K562 (cell line): ENCODE results near the gene MNDA. TPM values are rescaled to one million over a fixed set of nuclear protein-coding genes. Genes with fewer than 3 reads are reported as not detected.

Experiments
- ATAC-seq: fragments of 200-7000 bp; cut with Tn5 transposase; 3 replicates; pipeline ENCODE4 v1.9.1; 2020; ENCODE audit warnings: moderate library complexity
- BruUV-seq: library from RNA; stranded (reverse); fragments of 400-500 nt; replicated peaks from 2 replicates; lab custom pipeline; 2021; lab: Mats Ljungman, UMichigan
- CTCF ChIA-PET: fragments of 300-600 bp; formaldehyde crosslinking; extraction: SDS; loops from one replicate; lab custom pipeline; 2021; ENCODE audit warnings: low intra/inter-chr PET ratio; lab: Yijun Ruan, JAX
- POLR2A ChIA-PET: fragments of 300-600, 350-650 bp; sonication (Branson Sonifier 250); formaldehyde crosslinking; extraction: SDS; loops from one replicate; lab custom pipeline; 2021; ENCODE audit warnings: antibody characterized with exemption, inconsistent platforms; lab: Yijun Ruan, JAX
- DNase-seq, 4 experiments: peaks; one replicate each; pipeline versions ENCODE4 v3.0.0 to v3.0.0-alpha.2; 2011 to 2018; ENCODE audit warnings: low spot score in 3 of 4, mixed read lengths in 3 of 4; ENCODE audit errors: extremely low read depth in 1 of 4
- FAIRE-seq: peaks from 2 replicates; lab custom pipeline; 2011; peaks lifted over from hg19 to GRCh38; lab: Jason Lieb, UNC
- H2AFZ ChIP-seq: 2 replicates; pipeline ENCODE4 v1.6.0; 2011; ENCODE audit warnings: low read depth, low read length, control low read depth, inconsistent platforms
- H3K27ac ChIP-seq: fragments of 200-600 bp; 3 replicates; pipeline ENCODE4 v1.8.0; 2011; ENCODE audit warnings: low read depth, mild to moderate bottlenecking, control low read depth, inconsistent platforms, low read length, moderate library complexity, mixed read lengths; ENCODE audit errors: extremely low read depth
- H3K27me3 ChIP-seq, 2 experiments: fragments of 300-600 bp in 1 of 2; 2 replicates in 1 of 2; 3 replicates in 1 of 2; pipeline versions ENCODE4 v1.6.0 to v1.8.0; 2011; ENCODE audit warnings: inconsistent platforms in 2 of 2, low read length in 2 of 2, mild to moderate bottlenecking in 1 of 2, mixed read lengths in 1 of 2, moderate library complexity in 1 of 2; ENCODE audit not compliant: control insufficient read depth in 2 of 2, insufficient read depth in 2 of 2
- H3K36me3 ChIP-seq: fragments of 300-600 bp; 3 replicates; pipeline ENCODE4 v1.8.0; 2011; ENCODE audit warnings: mild to moderate bottlenecking, low read length, inconsistent platforms; ENCODE audit not compliant: control insufficient read depth, insufficient read depth
- H3K4me1 ChIP-seq, 2 experiments: fragments of 200-600 bp in 1 of 2; replicated peaks in 1 of 2; 2 replicates in 1 of 2; 3 replicates in 1 of 2; pipeline versions ENCODE4 v1.5.1 to v1.8.0; 2011; ENCODE audit warnings: inconsistent platforms in 2 of 2, low read length in 2 of 2, mild to moderate bottlenecking in 1 of 2, mixed read lengths in 1 of 2, moderate library complexity in 1 of 2; ENCODE audit not compliant: control insufficient read depth in 2 of 2, insufficient read depth in 2 of 2
- H3K4me2 ChIP-seq: 2 replicates; pipeline ENCODE4 v1.6.1; 2011; ENCODE audit warnings: low read length, control low read depth, inconsistent platforms, mixed read lengths; ENCODE audit not compliant: insufficient read depth
- H3K4me3 ChIP-seq: fragments of 200-600 bp; sonication (generic), shearing (Covaris generic); 2 replicates; pipeline ENCODE4 v1.5.1; 2016; ENCODE audit warnings: control low read depth, inconsistent platforms
- H3K79me2 ChIP-seq: fragments of 200-600 bp; 3 replicates; pipeline ENCODE4 v1.8.0; 2011; ENCODE audit warnings: low read length, inconsistent platforms; ENCODE audit not compliant: control insufficient read depth, insufficient read depth
- H3K9ac ChIP-seq, 2 experiments: 2 replicates each; pipeline versions ENCODE4 v1.6.0 to v1.6.1; 2011; ENCODE audit warnings: low read depth in 2 of 2, low read length in 2 of 2, control low read depth in 1 of 2, inconsistent platforms in 1 of 2, mild to moderate bottlenecking in 1 of 2, mixed read lengths in 1 of 2; ENCODE audit not compliant: insufficient read depth in 1 of 2
- H3K9me1 ChIP-seq: one replicate; pipeline ENCODE4 v1.6.0; 2011; ENCODE audit warnings: inconsistent platforms, mild to moderate bottlenecking, low read length, moderate library complexity; ENCODE audit not compliant: control insufficient read depth, insufficient read depth
- H3K9me3 ChIP-seq: replicated peaks from 2 replicates; pipeline ENCODE4 v1.5.1; 2011; ENCODE audit warnings: low read depth, low read length, inconsistent platforms; ENCODE audit not compliant: control insufficient read depth, insufficient read depth
- H4K20me1 ChIP-seq: replicated peaks from 2 replicates; pipeline ENCODE4 v1.6.1; 2011; ENCODE audit warnings: low read length, inconsistent platforms, mixed read lengths; ENCODE audit not compliant: control insufficient read depth, insufficient read depth
- BRF1 ChIP-seq: IDR thresholded peaks from 3 replicates; pipeline ENCODE4 v1.6.1; 2011; ENCODE audit warnings: borderline replicate concordance, mild to moderate bottlenecking; ENCODE audit not compliant: insufficient read length; ENCODE audit errors: extremely low read depth
- GABPB2 ChIP-seq: fragments of 250-450 bp; sonication (Bioruptor Pico); conservative IDR thresholded peaks from 2 replicates; pipeline ENCODE4 v1.5.1; 2021; ENCODE audit warnings: mild to moderate bottlenecking
- HNRNPLL ChIP-seq: fragments of 200-400 bp; formaldehyde crosslinking; IDR thresholded peaks from 2 replicates; pipeline ENCODE4 v1.6.1; 2017; ENCODE audit warnings: low read length, low read depth, mild to moderate bottlenecking; ENCODE audit not compliant: poor library complexity, severe bottlenecking
- LCOR ChIP-seq: sonication (generic); formaldehyde crosslinking; IDR thresholded peaks from 2 replicates; pipeline ENCODE4 v1.8.0; 2022; ENCODE audit warnings: mild to moderate bottlenecking, missing genetic modification reagents
- RBM14 ChIP-seq: fragments of 200-400 bp; formaldehyde crosslinking; IDR thresholded peaks from 2 replicates; pipeline ENCODE4 v1.6.1; 2018; ENCODE audit warnings: low read depth, mild to moderate bottlenecking, low read length, moderate library complexity, borderline replicate concordance; ENCODE audit not compliant: insufficient read depth
- TAF9B ChIP-seq: fragments of 450-650 bp; IDR thresholded peaks from 2 replicates; pipeline ENCODE4 v1.6.1; 2018; ENCODE audit warnings: mild to moderate bottlenecking; ENCODE audit not compliant: partially characterized antibody
- ZNF146 ChIP-seq: IDR thresholded peaks from one replicate; pipeline ENCODE4 v1.6.1; 2018; ENCODE audit warnings: missing compliant biosample characterization; ENCODE audit not compliant: unreplicated experiment
- ZNF24 ChIP-seq: fragments of 450-650 bp; IDR thresholded peaks from 2 replicates; pipeline ENCODE4 v1.6.1; 2016
- WGBS: fragments of 100-300 bp; shearing (Covaris generic); methylation state at CpG from one replicate; pipeline ENCODE4 v1.1.6; 2016; ENCODE audit warnings: low coverage, mixed read lengths; ENCODE audit not compliant: insufficient coverage; ENCODE audit errors: missing lambda C conversion rate; 5-methylcytosine and 5-hydroxymethylcytosine counted together
- in situ Hi-C: fragments of 300-500 bp; cut with MboI; formaldehyde crosslinking; loops from 4 replicates; pipeline ENCODE4 v1.15.0; 2018; ENCODE audit warnings: inconsistent platforms, mixed read lengths
- intact Hi-C: fragments of 100-400 bp; cut with micrococcal nuclease; formaldehyde crosslinking; loops from 2 replicates; pipeline ENCODE4 v1.14.2; 2022
- polyA plus RNA-seq, 8 experiments: library from polyadenylated mRNA; depleted of rRNA in 4 of 8; stranded (reverse) in 5 of 8; unstranded in 3 of 8; fragments of >200 nt; fragmentation: Nextera tagmentation in 2 of 8; fragmentation: Illumina TruSeq in 1 of 8; extraction: Ambion mirVana in 2 of 8; extraction: Trizol in 1 of 8; gene quantifications; 2 replicates each; pipeline versions ENCODE4 v1.2.1 to v1.2.3, GENCODE V29; 2011 to 2014; ENCODE audit warnings: inconsistent platforms in 1 of 8, missing spikeins in 1 of 8
- total RNA-seq, 7 experiments: library from RNA; depleted of rRNA in 6 of 7; stranded (reverse); fragments of >200 nt in 6 of 7; fragmentation: Illumina TruSeq in 2 of 7; extraction: Trizol in 2 of 7; gene quantifications; 2 replicates each; pipeline versions ENCODE4 v1.2.1 to v1.2.3, GENCODE V29; 2011 to 2021; ENCODE audit warnings: low replicate concordance in 1 of 7
- TF ChIP-seq, protein P1 (sequence below): fragments of 200-600 bp; sonication (generic); IDR thresholded peaks from one replicate; pipeline ENCODE4 v1.6.1; 2012; ENCODE audit warnings: mild to moderate bottlenecking, low read depth, low read length, inconsistent platforms
- TF ChIP-seq, protein P2 (sequence below): sonication (generic); formaldehyde crosslinking; IDR thresholded peaks from 2 replicates; pipeline ENCODE4 v1.8.1; 2023; ENCODE audit warnings: mild to moderate bottlenecking, missing genetic modification reagents

The MNDA gene
- total and polyA plus RNA-seq, 9 of the 15 experiments (the other 6 are each of a cell fraction or from before 2014, with no cell fraction given): 0.08 to 0.14 (median 0.09) TPM; not detected in 6

DNA sequence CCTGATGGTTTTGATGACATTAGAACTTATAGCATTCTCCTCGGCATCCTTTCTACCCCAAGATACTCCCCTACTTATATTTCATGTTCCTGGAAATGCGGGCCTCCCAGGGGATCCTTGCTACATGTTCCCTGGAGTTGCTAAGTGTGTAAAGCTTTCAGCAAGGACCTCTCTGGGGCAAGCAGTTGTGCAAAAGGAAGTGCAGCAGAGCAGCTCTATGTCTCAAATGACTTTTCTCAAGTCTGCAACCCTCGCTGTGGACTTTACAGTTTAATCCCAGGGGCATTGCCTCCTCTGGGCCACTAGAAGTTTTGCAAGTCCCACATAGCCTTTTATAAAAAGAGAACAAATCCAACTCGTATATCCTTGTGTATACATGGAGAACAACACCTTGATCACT is 20.8 kb upstream of the MNDA start:
- no peaks in the 10 kb centered on the region for H4K20me1 ChIP-seq
- no peaks in the 10 kb centered on the region for H3K36me3 ChIP-seq
- in situ Hi-C loops: no loop called here
- WGBS: 37% methylated on average over 4 of the region's 4 CpGs
- H3K4me2 ChIP-seq: no peak overlapping the region
- FAIRE-seq (no peak), ATAC-seq (no peak; the same call in 1 of the 3 replicates), DNase-seq (no peak)
- no peaks in the 10 kb centered on the region for H3K9me3 ChIP-seq
- no peak overlapping the region for H3K27ac ChIP-seq
- no peaks in the 10 kb centered on the region for H3K79me2 ChIP-seq
- intact Hi-C loops: loop anchor here (10.0 kb wide), 1 partner anchor 264 kb away; the partner anchor contains the start of gene AIM2
- H3K27me3 ChIP-seq: no peaks in the 10 kb centered on the region
- ChIA-PET POLR2A (interaction anchor here (5.7 kb wide), 1 partner anchor 9 kb away, joined by 21 read pairs; no protein-coding TSS in a partner anchor), CTCF (no interaction called here)
- peaks cover 0 to 5% of the 10 kb centered on the region in 2 experiments; a peak in 2 of 5 replicates for H3K4me1 ChIP-seq
- H3K4me3 ChIP-seq: no peak overlapping the region
- no peak overlapping the region for H3K9ac ChIP-seq
- no peaks in the 10 kb centered on the region for H3K9me1 ChIP-seq
- BruUV-seq: no TSS peak
- peak overlapping the region; percentile 55; the same call in 1 of the 2 replicates for H2AFZ ChIP-seq
- no peak for TF ChIP-seq RBM14
- TF ChIP-seq, protein P1, sequence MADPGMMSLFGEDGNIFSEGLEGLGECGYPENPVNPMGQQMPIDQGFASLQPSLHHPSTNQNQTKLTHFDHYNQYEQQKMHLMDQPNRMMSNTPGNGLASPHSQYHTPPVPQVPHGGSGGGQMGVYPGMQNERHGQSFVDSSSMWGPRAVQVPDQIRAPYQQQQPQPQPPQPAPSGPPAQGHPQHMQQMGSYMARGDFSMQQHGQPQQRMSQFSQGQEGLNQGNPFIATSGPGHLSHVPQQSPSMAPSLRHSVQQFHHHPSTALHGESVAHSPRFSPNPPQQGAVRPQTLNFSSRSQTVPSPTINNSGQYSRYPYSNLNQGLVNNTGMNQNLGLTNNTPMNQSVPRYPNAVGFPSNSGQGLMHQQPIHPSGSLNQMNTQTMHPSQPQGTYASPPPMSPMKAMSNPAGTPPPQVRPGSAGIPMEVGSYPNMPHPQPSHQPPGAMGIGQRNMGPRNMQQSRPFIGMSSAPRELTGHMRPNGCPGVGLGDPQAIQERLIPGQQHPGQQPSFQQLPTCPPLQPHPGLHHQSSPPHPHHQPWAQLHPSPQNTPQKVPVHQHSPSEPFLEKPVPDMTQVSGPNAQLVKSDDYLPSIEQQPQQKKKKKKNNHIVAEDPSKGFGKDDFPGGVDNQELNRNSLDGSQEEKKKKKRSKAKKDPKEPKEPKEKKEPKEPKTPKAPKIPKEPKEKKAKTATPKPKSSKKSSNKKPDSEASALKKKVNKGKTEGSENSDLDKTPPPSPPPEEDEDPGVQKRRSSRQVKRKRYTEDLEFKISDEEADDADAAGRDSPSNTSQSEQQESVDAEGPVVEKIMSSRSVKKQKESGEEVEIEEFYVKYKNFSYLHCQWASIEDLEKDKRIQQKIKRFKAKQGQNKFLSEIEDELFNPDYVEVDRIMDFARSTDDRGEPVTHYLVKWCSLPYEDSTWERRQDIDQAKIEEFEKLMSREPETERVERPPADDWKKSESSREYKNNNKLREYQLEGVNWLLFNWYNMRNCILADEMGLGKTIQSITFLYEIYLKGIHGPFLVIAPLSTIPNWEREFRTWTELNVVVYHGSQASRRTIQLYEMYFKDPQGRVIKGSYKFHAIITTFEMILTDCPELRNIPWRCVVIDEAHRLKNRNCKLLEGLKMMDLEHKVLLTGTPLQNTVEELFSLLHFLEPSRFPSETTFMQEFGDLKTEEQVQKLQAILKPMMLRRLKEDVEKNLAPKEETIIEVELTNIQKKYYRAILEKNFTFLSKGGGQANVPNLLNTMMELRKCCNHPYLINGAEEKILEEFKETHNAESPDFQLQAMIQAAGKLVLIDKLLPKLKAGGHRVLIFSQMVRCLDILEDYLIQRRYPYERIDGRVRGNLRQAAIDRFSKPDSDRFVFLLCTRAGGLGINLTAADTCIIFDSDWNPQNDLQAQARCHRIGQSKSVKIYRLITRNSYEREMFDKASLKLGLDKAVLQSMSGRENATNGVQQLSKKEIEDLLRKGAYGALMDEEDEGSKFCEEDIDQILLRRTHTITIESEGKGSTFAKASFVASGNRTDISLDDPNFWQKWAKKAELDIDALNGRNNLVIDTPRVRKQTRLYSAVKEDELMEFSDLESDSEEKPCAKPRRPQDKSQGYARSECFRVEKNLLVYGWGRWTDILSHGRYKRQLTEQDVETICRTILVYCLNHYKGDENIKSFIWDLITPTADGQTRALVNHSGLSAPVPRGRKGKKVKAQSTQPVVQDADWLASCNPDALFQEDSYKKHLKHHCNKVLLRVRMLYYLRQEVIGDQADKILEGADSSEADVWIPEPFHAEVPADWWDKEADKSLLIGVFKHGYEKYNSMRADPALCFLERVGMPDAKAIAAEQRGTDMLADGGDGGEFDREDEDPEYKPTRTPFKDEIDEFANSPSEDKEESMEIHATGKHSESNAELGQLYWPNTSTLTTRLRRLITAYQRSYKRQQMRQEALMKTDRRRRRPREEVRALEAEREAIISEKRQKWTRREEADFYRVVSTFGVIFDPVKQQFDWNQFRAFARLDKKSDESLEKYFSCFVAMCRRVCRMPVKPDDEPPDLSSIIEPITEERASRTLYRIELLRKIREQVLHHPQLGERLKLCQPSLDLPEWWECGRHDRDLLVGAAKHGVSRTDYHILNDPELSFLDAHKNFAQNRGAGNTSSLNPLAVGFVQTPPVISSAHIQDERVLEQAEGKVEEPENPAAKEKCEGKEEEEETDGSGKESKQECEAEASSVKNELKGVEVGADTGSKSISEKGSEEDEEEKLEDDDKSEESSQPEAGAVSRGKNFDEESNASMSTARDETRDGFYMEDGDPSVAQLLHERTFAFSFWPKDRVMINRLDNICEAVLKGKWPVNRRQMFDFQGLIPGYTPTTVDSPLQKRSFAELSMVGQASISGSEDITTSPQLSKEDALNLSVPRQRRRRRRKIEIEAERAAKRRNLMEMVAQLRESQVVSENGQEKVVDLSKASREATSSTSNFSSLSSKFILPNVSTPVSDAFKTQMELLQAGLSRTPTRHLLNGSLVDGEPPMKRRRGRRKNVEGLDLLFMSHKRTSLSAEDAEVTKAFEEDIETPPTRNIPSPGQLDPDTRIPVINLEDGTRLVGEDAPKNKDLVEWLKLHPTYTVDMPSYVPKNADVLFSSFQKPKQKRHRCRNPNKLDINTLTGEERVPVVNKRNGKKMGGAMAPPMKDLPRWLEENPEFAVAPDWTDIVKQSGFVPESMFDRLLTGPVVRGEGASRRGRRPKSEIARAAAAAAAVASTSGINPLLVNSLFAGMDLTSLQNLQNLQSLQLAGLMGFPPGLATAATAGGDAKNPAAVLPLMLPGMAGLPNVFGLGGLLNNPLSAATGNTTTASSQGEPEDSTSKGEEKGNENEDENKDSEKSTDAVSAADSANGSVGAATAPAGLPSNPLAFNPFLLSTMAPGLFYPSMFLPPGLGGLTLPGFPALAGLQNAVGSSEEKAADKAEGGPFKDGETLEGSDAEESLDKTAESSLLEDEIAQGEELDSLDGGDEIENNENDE: no peak
- no peak for TF ChIP-seq TAF9B
- TF ChIP-seq HNRNPLL: no peak
- no peak for TF ChIP-seq ZNF24
- TF ChIP-seq, protein P2, sequence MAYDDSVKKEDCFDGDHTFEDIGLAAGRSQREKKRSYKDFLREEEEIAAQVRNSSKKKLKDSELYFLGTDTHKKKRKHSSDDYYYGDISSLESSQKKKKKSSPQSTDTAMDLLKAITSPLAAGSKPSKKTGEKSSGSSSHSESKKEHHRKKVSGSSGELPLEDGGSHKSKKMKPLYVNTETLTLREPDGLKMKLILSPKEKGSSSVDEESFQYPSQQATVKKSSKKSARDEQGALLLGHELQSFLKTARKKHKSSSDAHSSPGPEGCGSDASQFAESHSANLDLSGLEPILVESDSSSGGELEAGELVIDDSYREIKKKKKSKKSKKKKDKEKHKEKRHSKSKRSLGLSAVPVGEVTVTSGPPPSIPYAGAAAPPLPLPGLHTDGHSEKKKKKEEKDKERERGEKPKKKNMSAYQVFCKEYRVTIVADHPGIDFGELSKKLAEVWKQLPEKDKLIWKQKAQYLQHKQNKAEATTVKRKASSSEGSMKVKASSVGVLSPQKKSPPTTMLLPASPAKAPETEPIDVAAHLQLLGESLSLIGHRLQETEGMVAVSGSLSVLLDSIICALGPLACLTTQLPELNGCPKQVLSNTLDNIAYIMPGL: no peak
- no peak for TF ChIP-seq LCOR (CRISPR knock-in tag)
- no peak for TF ChIP-seq BRF1
- TF ChIP-seq GABPB2 (CRISPR knock-in tag): no peak
- TF ChIP-seq ZNF146 (CRISPR knock-in tag): no peak
